CD4-positive, alpha-beta T cell treated with Interleukin-4 for 4 hours (primary cell): ENCODE measurements around the gene C16orf89.
A peak's percentile ranks its signal among the peaks of the same experiment; 100 is the strongest.
"Not testable (repeated sequence)": the region's sequence is repeated elsewhere in the genome, so short reads cannot be mapped to it uniquely, and the experiment has no call there.

Experiments
- DNase-seq: peaks from one replicate; pipeline ENCODE4 v3.0.0-alpha.2; 2020

The C16orf89 gene, protein sequence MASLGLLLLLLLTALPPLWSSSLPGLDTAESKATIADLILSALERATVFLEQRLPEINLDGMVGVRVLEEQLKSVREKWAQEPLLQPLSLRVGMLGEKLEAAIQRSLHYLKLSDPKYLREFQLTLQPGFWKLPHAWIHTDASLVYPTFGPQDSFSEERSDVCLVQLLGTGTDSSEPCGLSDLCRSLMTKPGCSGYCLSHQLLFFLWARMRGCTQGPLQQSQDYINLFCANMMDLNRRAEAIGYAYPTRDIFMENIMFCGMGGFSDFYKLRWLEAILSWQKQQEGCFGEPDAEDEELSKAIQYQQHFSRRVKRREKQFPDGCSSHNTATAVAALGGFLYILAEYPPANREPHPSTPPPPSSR

DNA sequence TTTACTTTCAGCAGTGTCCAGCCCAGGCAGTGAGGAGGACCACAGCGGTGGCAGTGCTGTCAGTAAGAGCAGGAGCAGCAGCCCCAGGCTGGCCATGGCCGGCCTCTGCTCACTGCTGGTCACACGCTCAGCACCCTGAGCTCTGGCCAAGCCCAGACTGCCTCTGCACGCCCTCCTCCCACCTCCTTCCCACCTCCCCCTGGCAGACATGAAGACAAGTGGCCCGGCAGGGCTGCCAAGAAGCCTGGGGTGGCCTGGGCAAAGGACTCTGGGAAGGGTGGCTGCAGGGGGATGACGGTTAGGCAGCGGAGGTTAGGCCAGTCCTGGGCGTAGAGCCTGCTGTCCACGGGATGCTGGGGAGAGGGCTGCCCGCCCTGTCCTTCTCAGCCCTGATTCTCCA is at the start of gene C16orf89:
Gene C16orf89 (minus strand): TSS at position 144 of the 400 bp plus-strand sequence. CDS start 48 bp downstream, at position 96.
- no peak for DNase-seq

DNA sequence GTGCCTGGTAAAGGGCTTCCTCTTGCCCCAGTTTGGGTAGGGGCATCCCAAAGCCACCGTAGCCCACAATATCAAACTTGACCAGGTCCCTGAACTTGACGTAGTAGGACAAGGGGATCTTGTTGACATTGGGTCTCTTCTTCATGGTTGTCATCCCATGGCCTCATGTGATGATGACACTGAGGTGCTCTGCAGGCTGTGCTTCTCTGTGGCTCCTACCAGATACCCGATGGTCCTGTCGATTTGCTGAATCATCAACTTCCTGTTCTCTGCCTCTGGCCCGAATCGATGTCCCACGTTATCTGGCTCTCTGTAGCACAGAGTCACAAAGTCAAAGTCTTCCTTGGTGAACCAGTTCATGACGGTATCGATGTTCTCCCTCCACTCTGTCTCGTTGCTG is 45.2 kb upstream of the C16orf89 start:
- DNase-seq, result not testable (repeated sequence)

DNA sequence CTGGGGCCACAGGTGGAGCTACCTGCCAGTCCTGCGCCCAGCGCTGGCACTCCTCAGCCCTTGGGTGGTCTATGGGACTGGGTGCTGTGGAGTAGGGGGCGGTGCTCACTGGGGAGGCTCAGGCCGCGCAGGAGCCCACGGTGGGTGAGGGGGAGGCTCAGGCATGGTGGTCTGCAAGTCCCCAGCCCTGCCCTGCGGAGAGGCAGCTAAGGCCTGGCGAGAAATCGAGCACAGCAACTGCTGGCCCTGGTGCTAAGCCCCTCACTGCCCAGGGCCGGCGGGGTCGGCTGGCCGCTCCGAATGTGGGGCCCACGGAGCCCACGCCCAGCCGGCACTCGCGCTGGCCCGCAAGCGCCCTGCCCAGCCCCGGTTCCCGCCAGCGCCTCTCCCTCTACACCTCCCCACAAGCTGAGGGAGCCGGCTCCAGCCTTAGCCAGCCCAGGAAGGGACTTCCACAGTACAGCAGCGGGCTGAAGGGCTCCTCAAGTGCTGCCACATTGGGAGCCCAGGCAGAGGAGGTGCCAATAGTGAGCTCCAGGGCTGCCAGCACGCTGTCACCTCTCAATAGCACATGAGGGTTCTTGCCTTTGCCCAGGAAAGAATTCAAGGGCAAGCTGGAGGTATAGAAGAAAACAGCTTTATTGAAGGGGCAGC is 42.9 kb upstream of the C16orf89 start:
- DNase-seq, result no peak

- not testable (repeated sequence) for DNase-seq
Measured at GRCh38 chr16:5105039-5105438, 39.3 kb upstream of the C16orf89 start.

GRCh38 chr16:5103296-5104032 is 37.7 kb upstream of the C16orf89 start:
- not testable (repeated sequence) for DNase-seq

- DNase-seq, result not testable (repeated sequence)
Measured at GRCh38 chr16:5099174-5099573, 33.4 kb upstream of the C16orf89 start.

- DNase-seq, result peak; percentile 58
Measured at GRCh38 chr16:5098221-5099159, 32.7 kb upstream of the C16orf89 start.

- peak; percentile 97 for DNase-seq
Measured at GRCh38 chr16:5097470-5098220, 31.9 kb upstream of the C16orf89 start, which contains the start of gene EEF2KMT. Gene EEF2KMT, minus strand, starts transcription at chr16:5097795. Its CDS starts 56 bp downstream, at chr16:5097739.

DNA sequence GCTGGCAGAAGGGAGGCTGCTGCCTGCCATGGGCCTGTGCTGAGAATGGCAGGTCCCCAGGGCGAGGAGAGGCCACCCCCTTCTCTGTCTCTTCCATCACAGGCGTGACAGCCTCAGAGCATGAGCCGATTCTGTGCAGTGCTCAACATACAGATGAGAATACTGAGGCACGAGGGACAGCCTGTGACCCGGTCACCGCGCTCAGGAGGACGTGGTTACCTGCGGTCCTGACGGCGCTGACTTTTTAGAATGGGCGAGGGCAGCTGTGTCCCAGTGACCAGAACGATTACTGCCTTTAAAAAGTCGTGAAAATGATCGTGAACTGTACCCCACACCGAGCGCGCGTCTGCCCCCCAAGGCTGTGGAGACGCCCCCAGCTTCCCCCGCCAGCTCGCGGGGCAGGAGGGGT is 31.3 kb upstream of the C16orf89 start:
- DNase-seq, result peak; percentile 19

DNA sequence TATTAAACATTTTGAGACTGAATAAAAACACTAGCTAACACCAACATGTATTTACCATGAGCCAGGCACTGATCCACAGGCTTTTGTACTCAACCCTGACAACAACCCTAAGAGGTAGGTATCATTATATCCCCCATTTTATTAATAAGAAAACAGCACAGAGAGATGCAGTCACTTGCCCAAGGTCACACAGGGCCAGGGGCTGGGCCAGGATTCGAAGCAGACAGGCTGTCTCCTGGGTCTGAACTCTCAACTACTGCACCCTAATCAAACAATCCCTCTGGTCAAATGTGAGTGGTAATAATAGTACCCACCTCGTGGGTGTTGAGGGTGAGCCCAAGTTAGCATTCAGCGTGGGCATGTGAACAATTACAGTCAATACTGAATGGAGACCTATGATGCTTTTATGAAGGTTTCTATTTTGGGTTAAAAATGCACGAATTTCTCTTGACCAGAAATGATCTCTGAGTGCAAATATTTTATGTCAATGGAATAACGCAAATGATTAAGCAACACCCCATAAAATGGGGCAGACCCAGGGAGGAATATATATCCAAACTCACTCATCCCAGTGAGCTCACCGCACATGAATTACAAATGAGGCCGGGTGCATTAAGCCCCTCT is 30.8 kb upstream of the C16orf89 start:
- DNase-seq, result not testable (repeated sequence)

GRCh38 chr16:5095145-5095830 is 29.5 kb upstream of the C16orf89 start:
- not testable (repeated sequence) for DNase-seq

- not testable (repeated sequence) for DNase-seq
Measured at GRCh38 chr16:5093746-5094145, 28.0 kb upstream of the C16orf89 start.

DNA sequence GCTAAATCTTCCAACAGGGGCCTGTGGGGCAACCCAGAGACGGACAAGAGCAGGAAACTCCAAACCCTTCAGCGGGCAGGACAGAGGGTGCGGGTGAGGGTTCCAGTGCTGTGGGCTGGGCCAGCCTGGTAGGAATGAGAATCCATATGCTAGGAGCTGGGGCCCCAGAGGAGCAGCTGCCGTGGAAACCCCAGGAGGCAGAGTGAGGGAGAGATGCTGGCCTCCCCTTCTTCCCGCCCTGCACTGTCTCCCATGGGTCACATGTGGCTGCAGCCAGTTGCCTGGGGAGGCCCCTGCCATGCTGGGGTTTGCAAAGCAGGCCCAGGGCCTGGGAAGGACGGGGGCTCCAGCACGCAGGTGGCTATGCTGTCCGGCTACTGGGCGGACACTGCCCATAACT is 27.3 kb upstream of the C16orf89 start:
- not testable (repeated sequence) for DNase-seq

GRCh38 chr16:5090592-5090991 is 24.8 kb upstream of the C16orf89 start:
- DNase-seq, result not testable (repeated sequence)

DNA sequence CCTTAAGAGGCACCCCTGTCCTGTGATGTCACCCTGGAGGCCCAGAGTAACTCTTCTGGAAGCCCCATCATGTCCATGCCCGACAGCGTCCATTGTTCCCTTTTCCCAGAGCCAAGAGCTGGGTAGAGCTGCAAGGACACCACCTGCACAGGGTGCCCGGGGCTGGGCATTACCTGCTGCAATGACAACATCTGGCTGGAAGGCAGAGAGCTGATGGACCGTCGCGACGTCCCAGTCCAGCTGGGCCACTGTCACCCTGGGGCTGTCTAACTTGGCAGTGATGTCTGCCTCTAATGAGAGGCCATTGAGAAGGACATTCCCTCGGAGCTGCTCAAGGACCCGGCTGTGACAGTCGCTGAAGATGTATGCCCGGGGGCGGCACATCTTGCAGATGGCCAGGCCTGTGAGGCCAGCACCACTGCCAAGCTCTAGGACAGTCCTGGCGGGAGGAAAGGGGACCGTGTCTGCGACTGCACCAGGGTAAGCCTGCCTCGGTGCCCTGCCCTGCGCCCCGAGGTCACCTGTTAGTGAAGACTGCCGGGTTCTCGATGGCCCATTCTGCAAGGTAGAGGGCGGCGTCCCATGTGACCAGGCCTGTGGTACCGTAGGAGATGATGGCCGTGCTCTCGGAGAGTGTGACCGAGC is 24.3 kb upstream of the C16orf89 start:
- not testable (repeated sequence) for DNase-seq

DNA sequence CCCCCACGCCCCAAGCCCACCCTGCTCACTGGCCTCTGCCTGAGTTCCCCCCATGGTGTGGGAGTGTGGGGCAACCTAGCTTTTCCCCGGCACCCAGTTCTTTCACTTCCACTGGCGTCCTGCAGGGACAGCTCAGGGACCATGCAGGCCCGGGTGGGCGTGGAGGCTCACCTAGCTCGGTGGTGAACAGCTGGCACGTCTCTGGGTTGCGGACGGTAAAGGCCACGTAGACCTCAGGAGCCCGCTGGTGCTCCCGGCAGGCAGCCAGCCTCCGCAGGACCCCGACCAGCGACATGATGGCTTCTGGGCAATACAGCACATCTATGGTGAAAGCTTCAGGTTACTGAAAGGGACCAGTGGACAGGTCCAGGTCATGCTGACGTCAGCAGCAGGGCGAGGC is 23.2 kb upstream of the C16orf89 start:
- DNase-seq, result not testable (repeated sequence)

DNA sequence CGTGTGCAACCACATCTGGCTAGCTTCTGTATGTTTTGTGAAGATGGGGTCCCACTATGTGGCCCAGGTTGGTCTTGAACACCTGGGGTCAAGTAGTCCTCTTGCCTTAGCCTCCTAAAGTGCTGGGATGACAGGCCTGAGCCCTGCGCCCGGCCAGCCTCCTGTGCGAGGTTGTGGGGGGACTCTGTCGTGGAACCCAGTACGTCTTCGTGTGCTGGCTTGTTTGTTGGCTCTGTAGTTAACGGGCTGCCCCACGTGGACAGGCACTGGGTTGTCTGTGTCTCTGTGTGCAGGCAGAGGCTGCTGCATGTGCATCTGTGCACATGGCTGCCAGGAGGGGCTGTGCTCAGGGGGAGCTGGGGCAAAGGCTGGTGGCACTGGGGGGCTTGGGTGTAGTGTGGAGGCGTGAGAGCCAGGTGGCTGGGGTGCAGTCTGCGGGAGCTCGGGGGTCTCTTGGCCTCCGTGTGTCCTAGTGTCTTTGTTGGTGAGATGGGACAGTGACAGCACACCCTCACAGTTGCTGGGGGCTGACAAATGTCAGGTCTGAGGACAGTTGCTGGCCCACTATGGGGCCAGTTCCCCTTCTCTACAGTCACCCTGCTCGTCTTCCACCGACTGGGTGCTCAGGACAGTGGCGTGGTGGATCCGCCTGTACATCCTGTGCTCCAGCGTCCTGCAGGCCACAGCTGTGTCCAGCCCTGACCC is 22.5 kb upstream of the C16orf89 start:
- DNase-seq, result not testable (repeated sequence)

DNA sequence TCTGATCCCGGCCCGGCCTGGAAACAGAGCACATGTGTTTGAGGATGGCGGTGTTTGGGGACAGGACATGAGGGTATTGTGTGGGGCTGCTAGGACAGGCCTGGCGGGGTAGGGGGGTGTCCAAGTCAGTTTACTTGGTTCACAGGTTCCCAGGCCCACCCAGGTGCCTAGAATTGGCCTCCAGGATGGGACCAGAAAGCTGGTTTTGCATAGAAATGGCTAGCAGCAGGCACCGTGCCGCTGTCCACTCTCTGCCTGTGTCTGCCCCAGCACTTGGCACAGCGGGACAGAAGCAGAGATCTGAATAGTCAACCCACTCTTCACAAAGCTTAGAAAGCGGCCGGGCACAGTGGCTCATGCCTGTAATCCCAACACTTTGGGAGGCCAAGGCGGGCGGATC is 20.0 kb upstream of the C16orf89 start:
- not testable (repeated sequence) for DNase-seq

DNA sequence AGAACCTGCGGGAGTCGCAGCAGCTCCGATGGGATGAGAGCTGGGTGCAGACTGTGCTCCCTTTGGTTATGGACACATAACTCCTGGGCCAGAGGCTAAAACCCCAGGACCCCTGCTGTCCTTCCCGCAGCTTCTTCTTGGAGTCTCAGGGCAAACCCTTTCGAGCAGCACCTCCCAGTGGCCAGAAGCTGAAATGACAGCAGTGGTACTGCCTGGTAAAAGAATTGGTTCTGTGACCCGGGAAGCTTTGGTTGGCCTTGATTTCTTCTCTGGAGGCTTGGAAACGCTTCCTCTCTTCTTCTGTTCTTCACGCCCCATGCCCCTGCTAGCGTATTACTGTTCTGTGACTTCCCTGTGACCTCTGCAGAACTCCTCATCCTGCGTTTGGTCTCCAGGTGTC is 19.0 kb upstream of the C16orf89 start:
- DNase-seq, result peak; percentile 50
